NCI-H2107 (cell line): ENCODE results near the gene ASB6.

ENCODE experiments used
- DNase-seq: peaks from one replicate; lab custom pipeline; 2025; lab: John Stamatoyannopoulos, UW

Gene ASB6

GRCh38 chr9:129641750-129642585 lies at the start of gene ASB6:
ASB6 (minus strand) TSS chr9:129642151; CDS start chr9:129641999, 152 bp downstream.
- peak; percentile 76 for DNase-seq

- no peak for DNase-seq
Measured at GRCh38 chr9:129688285-129689043, 46.5 kb upstream of the ASB6 start.

GRCh38 chr9:129687391-129687790 lies 45.4 kb upstream of the ASB6 start:
- no peak for DNase-seq

GRCh38 chr9:129686736-129687135 lies 44.8 kb upstream of the ASB6 start:
- DNase-seq, result no peak

- no peak for DNase-seq
Measured at GRCh38 chr9:129685933-129686259, 43.9 kb upstream of the ASB6 start.

GRCh38 chr9:129685220-129685932 lies 43.4 kb upstream of the ASB6 start:
- no peak for DNase-seq

- no peak for DNase-seq
Measured at GRCh38 chr9:129682381-129682780, 40.4 kb upstream of the ASB6 start.

GRCh38 chr9:129681924-129682323 lies 40.0 kb upstream of the ASB6 start:
- no peak for DNase-seq

- no peak for DNase-seq
Measured at GRCh38 chr9:129679537-129679936, 37.6 kb upstream of the ASB6 start.

- DNase-seq, result no peak
Measured at GRCh38 chr9:129678844-129679243, 36.9 kb upstream of the ASB6 start.

GRCh38 chr9:129677456-129677855 lies 35.5 kb upstream of the ASB6 start:
- no peak for DNase-seq

GRCh38 chr9:129676975-129677374 lies 35.0 kb upstream of the ASB6 start:
- DNase-seq, result no peak

GRCh38 chr9:129676287-129676686 lies 34.3 kb upstream of the ASB6 start:
- no peak for DNase-seq

- DNase-seq, result no peak
Measured at GRCh38 chr9:129675620-129676019, 33.7 kb upstream of the ASB6 start.

- no peak for DNase-seq
Measured at GRCh38 chr9:129674229-129674628, 32.3 kb upstream of the ASB6 start.

- DNase-seq, result no peak
Measured at GRCh38 chr9:129673602-129674001, 31.7 kb upstream of the ASB6 start.

- DNase-seq, result no peak
Measured at GRCh38 chr9:129672702-129673101, 30.8 kb upstream of the ASB6 start.

GRCh38 chr9:129671519-129671918 lies 29.6 kb upstream of the ASB6 start:
- DNase-seq, result no peak

- no peak for DNase-seq
Measured at GRCh38 chr9:129671065-129671464, 29.1 kb upstream of the ASB6 start.

GRCh38 chr9:129669946-129670345 lies 28.0 kb upstream of the ASB6 start:
- DNase-seq, result no peak

GRCh38 chr9:129669141-129669718 lies 27.3 kb upstream of the ASB6 start:
- no peak for DNase-seq

- no peak for DNase-seq
Measured at GRCh38 chr9:129667850-129668249, 25.9 kb upstream of the ASB6 start.
